Effector CD8-positive, alpha-beta T cell (primary cell): ENCODE results near the gene GOLT1A.

Experiments used
- DNase-seq: peaks from one replicate; lab custom pipeline; 2025; lab: John Stamatoyannopoulos, UW

The GOLT1A gene

GRCh38 chr1:204161609-204162493 is 51.9 kb downstream of the GOLT1A start:
- no peak for DNase-seq

DNA sequence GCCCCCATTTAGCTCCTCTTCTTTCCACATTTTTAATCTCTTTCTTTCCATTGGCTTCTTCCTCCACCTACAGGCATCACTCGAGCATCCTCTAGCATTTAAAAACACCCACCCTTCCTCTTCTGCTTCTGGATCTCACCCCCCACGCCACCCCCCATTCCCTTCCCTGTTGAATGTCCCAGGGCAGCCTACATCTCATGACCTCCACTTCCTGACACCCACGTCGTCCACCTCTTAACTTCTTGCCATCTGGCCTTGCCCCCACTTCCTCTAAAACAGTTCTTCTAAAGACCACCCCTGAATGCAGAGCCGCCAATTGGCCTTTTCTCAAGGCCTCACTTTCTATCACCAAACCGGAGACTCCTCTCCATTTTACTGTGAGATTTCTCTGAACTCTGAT is 55.8 kb downstream of the GOLT1A start:
- DNase-seq = no peak

DNA sequence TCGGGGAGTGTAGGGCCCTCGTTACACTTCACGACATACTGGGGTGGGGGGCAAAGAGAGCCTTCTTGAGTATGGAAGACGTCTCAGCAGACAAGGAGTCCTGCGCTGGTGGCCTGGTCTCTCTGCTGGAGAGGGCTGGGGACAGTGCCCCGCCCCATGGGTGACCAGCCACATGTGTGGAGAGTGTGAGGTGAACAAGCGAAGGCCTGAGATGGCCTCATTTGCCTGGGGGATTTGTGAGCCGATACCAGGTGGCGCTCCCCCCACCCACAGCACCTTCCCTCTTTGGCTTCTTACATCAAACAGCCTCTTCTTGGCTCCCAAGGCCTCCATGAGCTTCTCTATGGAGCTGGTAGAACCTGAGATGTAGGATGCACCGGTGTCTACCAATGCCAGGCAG is 57.9 kb downstream of the GOLT1A start:
- DNase-seq = no peak

DNA sequence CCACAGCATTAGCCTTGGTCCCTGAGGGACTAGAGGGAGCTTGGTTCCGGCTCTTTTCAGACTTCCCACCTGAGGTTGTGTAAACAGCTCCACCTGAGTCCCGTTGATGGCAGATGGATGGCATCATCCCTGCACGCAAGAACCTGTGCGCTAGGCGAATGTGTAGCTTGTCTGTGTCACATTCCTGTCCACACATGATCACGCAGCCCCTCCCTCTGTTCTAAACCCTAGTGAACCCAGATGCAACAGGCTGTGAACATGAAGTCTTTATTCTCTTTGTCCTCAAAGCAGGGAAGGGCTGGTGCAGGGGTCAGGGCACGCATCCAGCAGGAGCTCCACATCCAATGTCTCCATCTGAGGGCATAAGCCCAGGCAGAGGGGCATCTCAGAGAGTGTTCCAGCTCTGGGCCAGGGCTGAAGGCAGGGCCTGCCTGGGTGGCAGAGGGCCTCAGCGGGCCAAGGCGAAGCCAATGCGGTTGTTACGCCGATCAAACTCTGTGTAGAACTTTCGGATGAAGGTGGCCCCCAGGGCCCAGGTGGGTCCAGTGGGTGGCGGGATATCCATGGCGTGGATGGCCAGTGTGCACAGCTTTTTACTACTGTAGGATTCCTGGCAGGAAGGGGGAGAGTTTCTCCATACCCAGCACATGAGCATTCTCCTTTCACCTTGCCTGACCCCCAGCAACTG is 59.1 kb downstream of the GOLT1A start:
- no peak for DNase-seq

GRCh38 chr1:204153667-204154066 is 60.1 kb downstream of the GOLT1A start:
- no peak for DNase-seq

DNA sequence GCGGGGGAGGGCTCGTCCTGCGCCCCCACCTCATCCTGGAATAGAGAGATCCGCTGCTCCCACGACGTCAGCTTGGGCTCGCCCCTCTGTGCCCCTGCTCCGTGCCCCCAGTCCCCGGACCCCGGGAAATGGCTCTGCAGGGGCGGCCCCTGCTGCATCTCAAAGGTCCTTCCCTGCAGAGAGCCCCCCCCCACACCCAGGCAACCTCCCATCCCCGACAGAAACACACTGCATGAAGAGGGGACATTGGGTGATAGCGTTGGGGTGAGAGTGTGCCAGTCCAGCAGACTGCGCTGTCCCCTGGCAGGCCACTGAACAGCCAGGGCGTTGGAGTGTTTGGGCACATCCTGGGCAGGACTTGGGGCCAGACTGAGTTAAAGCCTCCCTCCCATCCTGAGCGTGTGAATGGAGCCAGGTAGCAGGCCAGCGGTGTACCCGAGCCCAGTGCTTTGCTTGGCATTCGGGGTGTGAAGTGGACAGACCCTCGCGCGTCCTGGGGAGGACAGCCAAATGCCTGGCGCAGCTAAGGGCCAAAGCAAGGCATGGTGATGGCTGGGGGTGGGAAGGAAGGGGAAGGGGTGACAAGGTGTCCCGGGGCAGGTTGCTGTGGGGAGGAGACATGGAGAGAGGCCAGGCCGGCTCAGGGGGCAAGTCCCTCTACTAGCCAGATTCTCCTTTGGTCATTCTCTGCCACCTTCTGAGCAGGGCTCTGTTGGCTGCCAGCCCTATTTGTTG is 61.3 kb downstream of the GOLT1A start:
- no peak for DNase-seq

DNA sequence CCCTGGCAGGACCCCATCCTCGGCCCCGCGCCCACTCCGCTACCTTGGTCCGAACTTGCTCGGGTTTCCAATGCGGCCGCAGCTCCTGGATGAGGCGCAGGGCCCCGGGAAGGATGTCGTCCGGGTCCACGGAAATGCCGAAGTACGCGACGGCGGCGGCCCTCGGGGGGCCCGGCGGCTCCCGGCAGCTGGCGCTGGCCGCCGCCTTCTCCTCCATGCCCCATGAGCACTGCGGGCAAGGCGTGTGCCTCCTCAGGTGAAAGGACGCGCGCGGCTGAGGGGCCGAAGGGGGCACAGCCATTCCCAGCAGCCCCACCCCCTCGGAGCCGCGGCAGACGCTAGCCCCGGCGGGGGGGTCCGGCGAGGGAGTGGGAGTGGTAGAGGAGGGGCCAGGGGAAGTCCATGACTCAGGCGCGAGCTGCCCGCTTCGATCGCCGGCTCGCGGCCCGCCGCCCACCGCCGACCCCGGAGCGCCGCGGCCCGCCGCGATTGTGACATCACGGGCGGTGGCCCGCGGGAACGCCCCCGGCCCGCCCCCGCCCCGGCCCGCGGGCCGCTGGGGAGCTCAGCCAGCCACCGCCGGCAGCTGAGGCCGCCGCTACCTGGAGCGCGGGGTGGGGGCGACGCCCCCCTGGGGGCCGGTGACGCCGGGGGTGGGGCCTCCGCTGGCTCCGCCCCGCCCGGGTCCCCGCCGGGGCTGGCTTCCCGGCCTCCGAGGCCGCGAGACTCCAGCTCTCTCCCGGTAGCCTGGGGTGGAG is 62.1 kb downstream of the GOLT1A start, which contains the start of gene ETNK2:
Gene ETNK2, minus strand, starts transcription at position 493 of the 758 bp plus-strand sequence. Its CDS starts 192 bp downstream, at position 301.
- DNase-seq = peak; percentile 61

- DNase-seq = no peak
Measured at GRCh38 chr1:204150702-204151551, 62.9 kb downstream of the GOLT1A start.

GRCh38 chr1:204149635-204150565 is 63.9 kb downstream of the GOLT1A start:
- DNase-seq = no peak

- DNase-seq = no peak
Measured at GRCh38 chr1:204149107-204149506, 64.7 kb downstream of the GOLT1A start.
